ENCODE results near the gene BMP7.

The BMP7 gene

DNA sequence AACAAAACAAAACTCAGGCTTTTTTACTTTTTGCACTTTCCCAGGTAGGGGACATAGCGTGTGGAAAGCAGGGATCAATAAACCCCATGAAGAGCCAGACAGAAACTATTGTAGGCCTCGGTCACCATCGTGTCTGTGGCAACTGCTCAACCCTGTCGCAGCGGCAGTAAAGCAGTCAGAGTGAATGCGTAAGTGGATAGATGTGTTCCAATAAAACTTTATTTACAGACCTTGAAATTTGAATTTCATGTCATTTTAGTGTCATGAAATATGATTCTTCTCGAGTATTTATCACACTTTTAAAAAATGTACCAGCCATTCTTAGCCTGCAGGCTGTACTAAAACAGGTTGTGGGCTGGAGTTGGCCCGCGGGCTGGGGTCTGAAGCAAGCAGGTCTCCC is 14.5 kb downstream of the BMP7 start:
- TF ChIP-seq, protein P1, sequence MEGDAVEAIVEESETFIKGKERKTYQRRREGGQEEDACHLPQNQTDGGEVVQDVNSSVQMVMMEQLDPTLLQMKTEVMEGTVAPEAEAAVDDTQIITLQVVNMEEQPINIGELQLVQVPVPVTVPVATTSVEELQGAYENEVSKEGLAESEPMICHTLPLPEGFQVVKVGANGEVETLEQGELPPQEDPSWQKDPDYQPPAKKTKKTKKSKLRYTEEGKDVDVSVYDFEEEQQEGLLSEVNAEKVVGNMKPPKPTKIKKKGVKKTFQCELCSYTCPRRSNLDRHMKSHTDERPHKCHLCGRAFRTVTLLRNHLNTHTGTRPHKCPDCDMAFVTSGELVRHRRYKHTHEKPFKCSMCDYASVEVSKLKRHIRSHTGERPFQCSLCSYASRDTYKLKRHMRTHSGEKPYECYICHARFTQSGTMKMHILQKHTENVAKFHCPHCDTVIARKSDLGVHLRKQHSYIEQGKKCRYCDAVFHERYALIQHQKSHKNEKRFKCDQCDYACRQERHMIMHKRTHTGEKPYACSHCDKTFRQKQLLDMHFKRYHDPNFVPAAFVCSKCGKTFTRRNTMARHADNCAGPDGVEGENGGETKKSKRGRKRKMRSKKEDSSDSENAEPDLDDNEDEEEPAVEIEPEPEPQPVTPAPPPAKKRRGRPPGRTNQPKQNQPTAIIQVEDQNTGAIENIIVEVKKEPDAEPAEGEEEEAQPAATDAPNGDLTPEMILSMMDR (IDR thresholded peaks at IDR 0.05; ENCODE audit: low read depth, low read length, missing control alignments): no peak
- no peak overlapping the region for H3K4me3 ChIP-seq (ENCODE audit: low read depth, low read length)
- in situ Hi-C loops (cut with HindIII; ENCODE audit: low sequenced_read_pairs): no loop called here
- DNase-seq (ENCODE audit: low read depth): no peak

DNA sequence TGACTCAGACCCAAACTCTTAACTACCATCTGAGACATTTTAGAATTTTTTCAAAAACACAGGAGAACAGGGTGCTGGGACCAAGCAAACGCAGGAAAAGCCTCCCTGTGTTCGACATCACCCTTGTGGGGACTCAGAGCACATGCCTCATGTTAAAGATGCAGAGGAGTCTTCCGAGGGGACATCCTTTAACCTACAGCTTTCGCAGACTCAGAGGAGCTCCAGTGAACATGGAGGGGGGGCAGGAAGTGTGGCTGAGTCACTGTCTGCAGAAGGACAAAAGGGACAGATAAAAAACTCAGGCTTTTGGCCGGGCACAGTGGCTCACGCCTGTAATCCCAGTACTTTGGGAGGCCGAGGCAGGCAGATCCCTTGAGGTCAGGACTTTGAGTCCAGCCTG is 15.1 kb downstream of the BMP7 start:
- in situ Hi-C loops (cut with HindIII; ENCODE audit: low sequenced_read_pairs): no loop called here
- TF ChIP-seq, protein P1 (IDR thresholded peaks at IDR 0.05; ENCODE audit: low read depth, low read length, missing control alignments): no peak
- DNase-seq (ENCODE audit: low read depth): no peak
- no peak overlapping the region for H3K4me3 ChIP-seq (ENCODE audit: low read depth, low read length)

DNA sequence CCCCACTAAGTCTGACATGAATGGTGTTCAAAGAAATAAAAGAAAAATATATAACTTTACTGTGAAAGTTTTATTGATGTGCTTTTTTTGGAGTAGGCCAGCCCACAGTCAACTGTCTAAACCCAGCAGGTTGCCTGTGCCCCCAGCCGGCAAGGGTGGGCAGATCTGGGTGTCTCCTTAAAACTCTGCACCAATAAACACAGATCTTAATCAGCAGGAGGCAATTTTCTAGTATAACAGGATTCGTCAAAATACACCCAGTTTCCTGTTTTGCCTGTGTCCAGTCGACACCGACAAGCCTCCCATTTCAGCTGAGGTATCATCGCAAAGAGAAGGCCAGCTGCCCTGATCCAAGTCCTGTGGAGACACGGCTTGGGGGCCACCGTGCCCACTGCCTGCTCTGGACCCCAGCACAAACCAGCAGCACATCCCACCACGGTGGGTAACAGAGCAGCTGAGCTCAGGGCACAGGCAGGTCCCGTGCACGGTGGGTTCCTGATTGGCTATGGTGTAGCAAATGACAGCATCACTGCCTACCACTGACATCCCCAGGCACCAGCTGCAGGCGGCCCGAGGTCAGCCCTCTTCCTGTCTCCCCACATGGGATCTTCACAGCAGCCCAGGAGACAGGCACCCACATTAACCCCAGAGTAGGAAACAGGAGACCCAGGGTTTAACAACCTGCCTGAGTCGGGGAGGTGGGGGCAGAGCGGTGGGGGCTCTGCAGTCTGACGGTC is 15.7 kb downstream of the BMP7 start:
- in situ Hi-C loops (cut with HindIII; ENCODE audit: low sequenced_read_pairs): no loop called here
- DNase-seq (ENCODE audit: low read depth): no peak
- TF ChIP-seq, protein P1 (IDR thresholded peaks at IDR 0.05; ENCODE audit: low read depth, low read length, missing control alignments): no peak
- H3K4me3 ChIP-seq (ENCODE audit: low read depth, low read length): no peak overlapping the region

DNA sequence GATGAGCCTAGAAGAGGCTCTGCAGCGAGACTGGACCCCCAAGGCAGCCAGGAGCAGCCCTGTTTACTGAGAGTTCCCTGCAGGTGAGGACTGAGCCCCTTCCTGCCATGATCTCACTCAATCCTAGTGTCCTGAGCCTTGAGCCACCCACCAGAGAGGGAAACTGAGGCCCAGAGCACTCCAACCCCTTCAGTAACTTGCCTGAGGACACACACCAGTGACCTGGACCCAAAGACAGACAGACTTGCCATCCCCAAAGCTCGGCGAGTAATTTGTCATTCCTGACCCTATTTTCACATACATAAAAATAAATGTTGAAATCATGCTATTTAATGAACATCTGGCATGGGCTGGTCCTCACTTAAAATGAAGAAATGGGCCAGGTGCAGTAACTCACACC is 16.7 kb downstream of the BMP7 start:
- no peak for DNase-seq (ENCODE audit: low read depth)
- TF ChIP-seq, protein P1 (IDR thresholded peaks at IDR 0.05; ENCODE audit: low read depth, low read length, missing control alignments): no peak
- in situ Hi-C loops (cut with HindIII; ENCODE audit: low sequenced_read_pairs): no loop called here
- no peak overlapping the region for H3K4me3 ChIP-seq (ENCODE audit: low read depth, low read length)

DNA sequence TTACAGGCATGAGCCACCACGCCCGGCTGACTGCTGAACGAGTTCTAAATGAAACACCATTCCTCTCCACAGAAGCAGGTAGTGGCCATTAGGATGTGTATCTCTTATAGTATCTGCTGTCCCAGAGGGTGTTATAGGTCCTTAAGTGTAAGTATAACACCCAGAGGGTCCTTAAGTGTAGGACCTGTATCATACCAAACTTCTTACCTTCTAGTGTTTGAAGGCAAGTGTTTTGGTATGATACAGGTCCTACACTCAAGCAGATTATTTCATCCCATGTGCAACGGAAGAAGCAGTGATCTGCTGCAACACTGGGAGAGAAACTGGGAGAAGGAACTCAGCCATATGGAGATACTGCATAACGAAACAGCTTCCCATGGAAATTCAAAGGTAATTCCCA is 17.4 kb downstream of the BMP7 start:
- DNase-seq (ENCODE audit: low read depth): no peak
- TF ChIP-seq, protein P1 (IDR thresholded peaks at IDR 0.05; ENCODE audit: low read depth, low read length, missing control alignments): no peak
- no peak overlapping the region for H3K4me3 ChIP-seq (ENCODE audit: low read depth, low read length)
- in situ Hi-C loops (cut with HindIII; ENCODE audit: low sequenced_read_pairs): no loop called here

DNA sequence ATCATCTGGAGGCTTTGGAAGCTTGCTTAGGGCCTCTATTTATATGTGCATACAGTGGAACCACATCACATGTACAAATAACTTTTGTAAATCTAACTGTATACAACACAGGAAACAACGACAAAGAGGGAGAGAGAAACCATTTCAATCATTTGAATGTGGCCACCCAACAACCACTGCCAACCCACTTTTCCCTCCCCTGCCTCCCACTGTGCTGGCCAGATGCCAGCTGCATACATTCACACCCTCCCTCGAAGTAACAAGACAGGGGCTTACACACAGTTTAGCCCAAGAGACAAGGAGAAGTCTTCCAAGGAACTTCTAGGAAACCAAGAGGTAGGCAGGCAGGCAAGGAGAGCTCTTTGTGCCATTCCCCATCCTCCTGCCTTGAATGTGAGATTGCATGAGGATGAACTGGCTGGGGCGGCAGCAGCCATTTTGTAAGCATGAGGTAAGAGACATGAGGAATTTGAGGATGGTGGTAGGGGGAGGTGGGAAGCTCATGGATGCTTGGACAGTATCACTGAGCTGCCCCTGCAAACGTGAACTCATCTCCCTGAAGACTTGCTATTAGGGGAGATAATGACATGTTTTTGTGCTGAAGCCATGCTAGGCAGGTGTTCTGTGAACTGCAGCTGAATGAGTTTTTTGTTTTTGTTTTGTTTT is 18.2 kb downstream of the BMP7 start:
- TF ChIP-seq, protein P1 (IDR thresholded peaks at IDR 0.05; ENCODE audit: low read depth, low read length, missing control alignments): no peak
- no peak overlapping the region for H3K4me3 ChIP-seq (ENCODE audit: low read depth, low read length)
- in situ Hi-C loops (cut with HindIII; ENCODE audit: low sequenced_read_pairs): no loop called here
- DNase-seq (ENCODE audit: low read depth): no peak
